Measurements from ENCODE around the gene TNFRSF8. TPM values are rescaled to one million over a fixed set of nuclear protein-coding genes. Genes with fewer than 3 reads are reported as not detected.

The TNFRSF8 gene
- polyA plus RNA-seq, 1 donor (not counting 4 experiments of a cell fraction or from before 2014, with no cell fraction given) = 0.03 TPM

DNA sequence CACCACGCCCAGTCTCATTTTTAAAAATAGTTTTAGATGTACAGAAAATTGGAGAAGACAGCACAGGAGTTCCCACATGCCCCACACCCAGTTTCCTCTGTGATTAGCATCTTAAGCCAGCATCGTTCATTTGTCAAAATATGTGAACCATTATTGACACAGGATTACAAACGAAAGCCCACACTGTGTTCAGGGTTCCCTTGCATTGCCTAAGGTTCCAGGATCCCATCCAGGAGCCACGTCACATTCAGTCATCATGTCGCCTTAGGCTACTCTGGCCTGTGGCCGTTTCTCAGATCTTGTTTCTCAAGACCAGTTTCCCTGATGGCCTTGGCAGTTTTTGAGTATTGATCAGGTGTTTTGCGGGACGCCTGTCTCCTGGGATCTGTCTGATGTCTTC, 69.0 kb downstream of the TNFRSF8 start:
- Histone ChIP-seq H2AFZ (ENCODE audit: control insufficient read depth, low read length) (no peak overlapping the region), H3K4me1 (ENCODE audit: control insufficient read depth, extremely low read depth, insufficient read depth, low read length) (peaks cover 13% of the 10 kb centered on the region), H3K79me2 (ENCODE audit: control insufficient read depth, insufficient read depth, low read length) (no peaks in the 10 kb centered on the region), H3K27ac (ENCODE audit: control insufficient read depth, insufficient read depth, low read length) (no peak overlapping the region), H3K27me3 (ENCODE audit: control insufficient read depth, extremely low read depth, insufficient read depth, low read length) (no peaks in the 10 kb centered on the region), H3K9ac (ENCODE audit: control insufficient read depth, extremely low read depth, insufficient read depth, low read length) (no peak overlapping the region), H3K36me3 (ENCODE audit: control insufficient read depth in 2 of 2, extremely low read depth in 1 of 2, insufficient read depth in 2 of 2, low read length in 2 of 2) (no peaks in the 10 kb centered on the region), H3K4me2 (ENCODE audit: control insufficient read depth, extremely low read depth, insufficient read depth, low read depth, low read length) (no peak overlapping the region), H3K9me1 (ENCODE audit: control insufficient read depth, extremely low read depth, insufficient read depth, low read length) (no peaks in the 10 kb centered on the region), H3K4me3 (ENCODE audit: control insufficient read depth in 2 of 3, extremely low read depth in 1 of 3, insufficient read depth in 2 of 3, low read depth in 1 of 3, low read length in 3 of 3) (no peak overlapping the region), H3K9me3 (ENCODE audit: control insufficient read depth, low read depth, low read length) (no peaks in the 10 kb centered on the region), H4K20me1 (ENCODE audit: control insufficient read depth, extremely low read depth, insufficient read depth, low read length) (no peaks in the 10 kb centered on the region)
- DNase-seq (ENCODE audit: low read depth, low spot score) (peak; percentile 38), FAIRE-seq (peak; percentile 95)
- TF ChIP-seq EZH2 (IDR thresholded peaks at IDR 0.05; ENCODE audit: low read length) = no peak
- TF ChIP-seq, protein P1, sequence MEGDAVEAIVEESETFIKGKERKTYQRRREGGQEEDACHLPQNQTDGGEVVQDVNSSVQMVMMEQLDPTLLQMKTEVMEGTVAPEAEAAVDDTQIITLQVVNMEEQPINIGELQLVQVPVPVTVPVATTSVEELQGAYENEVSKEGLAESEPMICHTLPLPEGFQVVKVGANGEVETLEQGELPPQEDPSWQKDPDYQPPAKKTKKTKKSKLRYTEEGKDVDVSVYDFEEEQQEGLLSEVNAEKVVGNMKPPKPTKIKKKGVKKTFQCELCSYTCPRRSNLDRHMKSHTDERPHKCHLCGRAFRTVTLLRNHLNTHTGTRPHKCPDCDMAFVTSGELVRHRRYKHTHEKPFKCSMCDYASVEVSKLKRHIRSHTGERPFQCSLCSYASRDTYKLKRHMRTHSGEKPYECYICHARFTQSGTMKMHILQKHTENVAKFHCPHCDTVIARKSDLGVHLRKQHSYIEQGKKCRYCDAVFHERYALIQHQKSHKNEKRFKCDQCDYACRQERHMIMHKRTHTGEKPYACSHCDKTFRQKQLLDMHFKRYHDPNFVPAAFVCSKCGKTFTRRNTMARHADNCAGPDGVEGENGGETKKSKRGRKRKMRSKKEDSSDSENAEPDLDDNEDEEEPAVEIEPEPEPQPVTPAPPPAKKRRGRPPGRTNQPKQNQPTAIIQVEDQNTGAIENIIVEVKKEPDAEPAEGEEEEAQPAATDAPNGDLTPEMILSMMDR (optimal IDR thresholded peaks at IDR 0.05 in 1 of 3, IDR thresholded peaks at IDR 0.05 in 1 of 3, conservative IDR thresholded peaks at IDR 0.05 in 1 of 3; ENCODE audit: extremely low read depth in 1 of 3, insufficient read depth in 2 of 3, low read length in 3 of 3) = no peak
- dilution Hi-C loops (cut with MboI; ENCODE audit: extremely low pct_ligation_motif_present, low sequenced_read_pairs) = no loop called here

- Histone ChIP-seq H3K4me3 (ENCODE audit: control insufficient read depth in 2 of 3, extremely low read depth in 1 of 3, insufficient read depth in 2 of 3, low read depth in 1 of 3, low read length in 3 of 3) (no peak overlapping the region), H3K9me1 (ENCODE audit: control insufficient read depth, extremely low read depth, insufficient read depth, low read length) (no peaks in the 10 kb centered on the region), H3K9me3 (ENCODE audit: control insufficient read depth, low read depth, low read length) (no peaks in the 10 kb centered on the region), H3K4me1 (ENCODE audit: control insufficient read depth, extremely low read depth, insufficient read depth, low read length) (peaks cover 13% of the 10 kb centered on the region), H4K20me1 (ENCODE audit: control insufficient read depth, extremely low read depth, insufficient read depth, low read length) (no peaks in the 10 kb centered on the region), H3K27ac (ENCODE audit: control insufficient read depth, insufficient read depth, low read length) (no peak overlapping the region), H3K36me3 (ENCODE audit: control insufficient read depth in 2 of 2, extremely low read depth in 1 of 2, insufficient read depth in 2 of 2, low read length in 2 of 2) (no peaks in the 10 kb centered on the region), H3K9ac (ENCODE audit: control insufficient read depth, extremely low read depth, insufficient read depth, low read length) (no peak overlapping the region), H2AFZ (ENCODE audit: control insufficient read depth, low read length) (no peak overlapping the region), H3K4me2 (ENCODE audit: control insufficient read depth, extremely low read depth, insufficient read depth, low read depth, low read length) (no peak overlapping the region), H3K27me3 (ENCODE audit: control insufficient read depth, extremely low read depth, insufficient read depth, low read length) (peaks cover 4% of the 10 kb centered on the region), H3K79me2 (ENCODE audit: control insufficient read depth, insufficient read depth, low read length) (no peaks in the 10 kb centered on the region)
- DNase-seq (ENCODE audit: low read depth, low spot score) = no peak
- no peak for FAIRE-seq
- dilution Hi-C loops (cut with MboI; ENCODE audit: extremely low pct_ligation_motif_present, low sequenced_read_pairs) = no loop called here
- TF ChIP-seq EZH2 (IDR thresholded peaks at IDR 0.05; ENCODE audit: low read length) = no peak
- TF ChIP-seq, protein P1 (optimal IDR thresholded peaks at IDR 0.05 in 1 of 3, IDR thresholded peaks at IDR 0.05 in 1 of 3, conservative IDR thresholded peaks at IDR 0.05 in 1 of 3; ENCODE audit: extremely low read depth in 1 of 3, insufficient read depth in 2 of 3, low read length in 3 of 3) = no peak
Measured at GRCh38 chr1:12134716-12135115, 71.6 kb downstream of the TNFRSF8 start.

Data from keratinocyte (primary cell).